C4-2B (cell line): ENCODE results near the gene TNIP3.

ENCODE experiments used
- CTCF ChIP-seq: fragments of 450-650 bp; conservative IDR thresholded peaks from 2 replicates; pipeline ENCODE4 v1.5.1; 2017; ENCODE audit warnings: mild to moderate bottlenecking
- ZFX ChIP-seq: fragments of 450-650 bp; IDR thresholded peaks from 2 replicates; pipeline ENCODE4 v1.6.1; 2017

GRCh38 chr4:121107507-121107906 lies 56.6 kb downstream of the TNIP3 start:
- TF ChIP-seq ZFX = no peak
- no peak for TF ChIP-seq CTCF
